WTC11 (cell line): ENCODE measurements around the gene CHRNB2. TPM values are rescaled to one million over a fixed set of nuclear protein-coding genes. Genes with fewer than 3 reads are reported as not detected.

Experiments used
- ATAC-seq: fragments of 200-7000 bp; cut with Tn5 transposase; 2 replicates; pipeline ENCODE4 v1.10.0; 2021; ENCODE audit warnings: mild to moderate bottlenecking, moderate library complexity
- CTCF ChIA-PET: fragments of 300-600 bp; sonication (Branson Sonifier 250); formaldehyde crosslinking; loops from one replicate; lab custom pipeline; 2021; ENCODE audit warnings: antibody characterized with exemption; lab: Charles Lee
- POLR2A ChIA-PET: fragments of 350-600 bp; sonication (Branson Sonifier 250); formaldehyde crosslinking; loops from one replicate; lab custom pipeline; 2021; ENCODE audit warnings: antibody characterized with exemption; lab: Charles Lee
- DNase-seq: peaks from one replicate; pipeline ENCODE4 v3.0.0; 2021; ENCODE audit warnings: low spot score
- H3K27ac Mint-ChIP-seq: 2 replicates; pipeline ENCODE4 v1.8.0; 2021; ENCODE audit warnings: mixed read lengths
- H3K27me3 Mint-ChIP-seq: 2 replicates; pipeline ENCODE4 v1.8.0; 2021; ENCODE audit warnings: low read depth, mild to moderate bottlenecking, moderate library complexity, mixed read lengths
- H3K36me3 Mint-ChIP-seq: 2 replicates; pipeline ENCODE4 v1.8.0; 2021; ENCODE audit warnings: mixed read lengths
- H3K4me1 Mint-ChIP-seq: 2 replicates; pipeline ENCODE4 v1.8.0; 2022; ENCODE audit warnings: mixed read lengths
- H3K4me3 Mint-ChIP-seq: 2 replicates; pipeline ENCODE4 v1.8.0; 2021; ENCODE audit warnings: mild to moderate bottlenecking, moderate library complexity, mixed read lengths
- H3K9me3 Mint-ChIP-seq: 2 replicates; pipeline ENCODE4 v1.8.0; 2021; ENCODE audit warnings: mixed read lengths
- AR ChIP-seq: fragments of 250-450 bp; sonication (Bioruptor Pico); IDR thresholded peaks from 2 replicates; pipeline ENCODE4 v1.9.0; 2021; ENCODE audit warnings: mild to moderate bottlenecking
- CREM ChIP-seq: sonication (generic); formaldehyde crosslinking; IDR thresholded peaks from 2 replicates; pipeline ENCODE4 v1.8.1; 2022; ENCODE audit warnings: mild to moderate bottlenecking, missing genetic modification reagents, moderate library complexity
- ELF4 ChIP-seq: sonication (generic); formaldehyde crosslinking; IDR thresholded peaks from 2 replicates; pipeline ENCODE4 v1.8.1; 2022; ENCODE audit warnings: low read depth, mild to moderate bottlenecking, moderate library complexity, missing genetic modification reagents
- ETV6 ChIP-seq: sonication (generic); formaldehyde crosslinking; IDR thresholded peaks from 2 replicates; pipeline ENCODE4 v1.8.1; 2022; ENCODE audit warnings: mild to moderate bottlenecking, missing genetic modification reagents
- FOXJ3 ChIP-seq: sonication (generic); formaldehyde crosslinking; IDR thresholded peaks from 2 replicates; pipeline ENCODE4 v1.9.0; 2021; ENCODE audit warnings: missing genetic modification reagents, mild to moderate bottlenecking, borderline replicate concordance
- GTF2I ChIP-seq: fragments of 250-450 bp; sonication (Bioruptor Pico); conservative IDR thresholded peaks from 2 replicates; pipeline ENCODE4 v1.4.0; 2021; ENCODE audit warnings: mild to moderate bottlenecking
- IRF1 ChIP-seq: sonication (generic); formaldehyde crosslinking; IDR thresholded peaks from 2 replicates; pipeline ENCODE4 v1.8.0; 2023; ENCODE audit warnings: missing genetic modification reagents
- MXD4 ChIP-seq: fragments of 250-450 bp; sonication (Bioruptor Pico); IDR thresholded peaks from 2 replicates; pipeline ENCODE4 v1.8.0; 2021; ENCODE audit warnings: mild to moderate bottlenecking, moderate library complexity, borderline replicate concordance
- MYBL2 ChIP-seq: sonication (generic); formaldehyde crosslinking; IDR thresholded peaks from 2 replicates; pipeline ENCODE4 v1.8.1; 2023; ENCODE audit warnings: mild to moderate bottlenecking, moderate library complexity, missing genetic modification reagents
- NFATC4 ChIP-seq: fragments of 250-450 bp; sonication (Bioruptor Pico); IDR thresholded peaks from 2 replicates; pipeline ENCODE4 v1.9.0; 2021; ENCODE audit warnings: mild to moderate bottlenecking
- NR3C1 ChIP-seq: sonication (generic); formaldehyde crosslinking; conservative IDR thresholded peaks from 2 replicates; pipeline ENCODE4 v1.8.1; 2023; ENCODE audit warnings: low read depth, mild to moderate bottlenecking, missing genetic modification reagents
- RORB ChIP-seq: fragments of 250-450 bp; sonication (Bioruptor Pico); IDR thresholded peaks from 2 replicates; pipeline ENCODE4 v1.9.0; 2021; ENCODE audit warnings: mild to moderate bottlenecking
- SMAD3 ChIP-seq: sonication (generic); formaldehyde crosslinking; IDR thresholded peaks from 2 replicates; pipeline ENCODE4 v1.8.0; 2022; ENCODE audit warnings: missing genetic modification reagents, mild to moderate bottlenecking, borderline replicate concordance
- SOX15 ChIP-seq: fragments of 250-450 bp; sonication (Bioruptor Pico); IDR thresholded peaks from 2 replicates; pipeline ENCODE4 v1.9.0; 2021; ENCODE audit warnings: mild to moderate bottlenecking
- SP1 ChIP-seq: sonication (generic); formaldehyde crosslinking; conservative IDR thresholded peaks from 2 replicates; pipeline ENCODE4 v1.8.1; 2022; ENCODE audit warnings: missing genetic modification reagents
- TCF7 ChIP-seq: sonication (generic); formaldehyde crosslinking; IDR thresholded peaks from 2 replicates; pipeline ENCODE4 v1.8.0; 2022; ENCODE audit warnings: mild to moderate bottlenecking, low read depth, missing genetic modification reagents, moderate library complexity
- TEAD1 ChIP-seq: sonication (generic); formaldehyde crosslinking; IDR thresholded peaks from 2 replicates; pipeline ENCODE4 v1.8.0; 2022; ENCODE audit warnings: mild to moderate bottlenecking, missing genetic modification reagents
- USF2 ChIP-seq: sonication (generic); formaldehyde crosslinking; IDR thresholded peaks from 2 replicates; pipeline ENCODE4 v1.8.1; 2023; ENCODE audit warnings: mild to moderate bottlenecking, missing genetic modification reagents, moderate library complexity
- ZNF219 ChIP-seq: sonication (generic); formaldehyde crosslinking; IDR thresholded peaks from 2 replicates; pipeline ENCODE4 v1.8.0; 2023; ENCODE audit warnings: missing genetic modification reagents, mild to moderate bottlenecking, borderline replicate concordance
- ZNF396 ChIP-seq: fragments of 250-450 bp; sonication (Bioruptor Pico); IDR thresholded peaks from 2 replicates; pipeline ENCODE4 v1.8.0; 2021; ENCODE audit warnings: mild to moderate bottlenecking, moderate library complexity, borderline replicate concordance
- total RNA-seq: library from RNA; stranded (reverse); gene quantifications from 3 replicates; pipeline ENCODE4 v1.2.3, GENCODE V29; 2021
- TF ChIP-seq, protein P1 (sequence below): sonication (generic); formaldehyde crosslinking; IDR thresholded peaks from 2 replicates; pipeline ENCODE4 v1.8.1; 2022; ENCODE audit warnings: mild to moderate bottlenecking, moderate library complexity, missing genetic modification reagents
- TF ChIP-seq, protein P2 (sequence below): sonication (generic); formaldehyde crosslinking; IDR thresholded peaks from 2 replicates; pipeline ENCODE4 v1.8.1; 2022; ENCODE audit warnings: low read depth, mild to moderate bottlenecking, moderate library complexity, missing genetic modification reagents, borderline replicate concordance
- TF ChIP-seq, protein P3 (sequence below): sonication (generic); formaldehyde crosslinking; IDR thresholded peaks from 2 replicates; pipeline ENCODE4 v1.8.1; 2023; ENCODE audit warnings: mild to moderate bottlenecking, missing genetic modification reagents, borderline replicate concordance
- TF ChIP-seq, protein P4 (sequence below): sonication (generic); formaldehyde crosslinking; IDR thresholded peaks from 2 replicates; pipeline ENCODE4 v1.8.0; 2022; ENCODE audit warnings: mild to moderate bottlenecking, missing genetic modification reagents

CHRNB2 gene
- total RNA-seq, 1 experiment from 2014 or later, result 1.7 TPM

GRCh38 chr1:154627257-154628120 lies 59.9 kb downstream of the CHRNB2 start (continued):
- TF ChIP-seq, protein P1, sequence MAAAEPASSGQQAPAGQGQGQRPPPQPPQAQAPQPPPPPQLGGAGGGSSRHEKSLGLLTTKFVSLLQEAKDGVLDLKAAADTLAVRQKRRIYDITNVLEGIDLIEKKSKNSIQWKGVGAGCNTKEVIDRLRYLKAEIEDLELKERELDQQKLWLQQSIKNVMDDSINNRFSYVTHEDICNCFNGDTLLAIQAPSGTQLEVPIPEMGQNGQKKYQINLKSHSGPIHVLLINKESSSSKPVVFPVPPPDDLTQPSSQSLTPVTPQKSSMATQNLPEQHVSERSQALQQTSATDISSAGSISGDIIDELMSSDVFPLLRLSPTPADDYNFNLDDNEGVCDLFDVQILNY (CRISPR knock-in tag), result no peak
- TF ChIP-seq ELF4 (CRISPR knock-in tag), result no peak
- no peak for TF ChIP-seq MXD4 (CRISPR knock-in tag)
- peak; percentile 33; the same call in 1 of the 2 replicates for TF ChIP-seq TEAD1 (CRISPR knock-in tag)
- TF ChIP-seq ZNF396 (CRISPR knock-in tag), result no peak
- no peak for TF ChIP-seq ZNF219
- 0 out of 2 replicates have a peak, but pooled peaks have one; percentile 33 for TF ChIP-seq SP1 (CRISPR knock-in tag)
- 0 out of 2 replicates have a peak, but pooled peaks have one; percentile 48 for TF ChIP-seq ETV6
- no peak for TF ChIP-seq NFATC4 (CRISPR knock-in tag)
- TF ChIP-seq IRF1 (CRISPR knock-in tag), result no peak
- no peak for TF ChIP-seq SMAD3 (CRISPR knock-in tag)
- TF ChIP-seq TCF7 (CRISPR knock-in tag), result no peak
- TF ChIP-seq USF2 (CRISPR knock-in tag), result peak; percentile 91
- TF ChIP-seq AR (CRISPR knock-in tag), result no peak

GRCh38 chr1:154628121-154628405 lies 60.5 kb downstream of the CHRNB2 start:
- peaks cover 13% of the 10 kb centered on the region for H3K36me3 Mint-ChIP-seq
- TF ChIP-seq CREM (no peak), ETV6 (no peak), GTF2I (CRISPR knock-in tag) (no peak), NR3C1 (CRISPR knock-in tag) (no peak), MYBL2 (CRISPR knock-in tag) (no peak), SOX15 (no peak), FOXJ3 (CRISPR knock-in tag) (no peak), RORB (CRISPR knock-in tag) (no peak), USF2 (CRISPR knock-in tag) (no peak)
- TF ChIP-seq, protein P2, sequence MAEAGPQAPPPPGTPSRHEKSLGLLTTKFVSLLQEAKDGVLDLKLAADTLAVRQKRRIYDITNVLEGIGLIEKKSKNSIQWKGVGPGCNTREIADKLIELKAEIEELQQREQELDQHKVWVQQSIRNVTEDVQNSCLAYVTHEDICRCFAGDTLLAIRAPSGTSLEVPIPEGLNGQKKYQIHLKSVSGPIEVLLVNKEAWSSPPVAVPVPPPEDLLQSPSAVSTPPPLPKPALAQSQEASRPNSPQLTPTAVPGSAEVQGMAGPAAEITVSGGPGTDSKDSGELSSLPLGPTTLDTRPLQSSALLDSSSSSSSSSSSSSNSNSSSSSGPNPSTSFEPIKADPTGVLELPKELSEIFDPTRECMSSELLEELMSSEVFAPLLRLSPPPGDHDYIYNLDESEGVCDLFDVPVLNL (CRISPR knock-in tag), result no peak
- TF ChIP-seq, protein P3, sequence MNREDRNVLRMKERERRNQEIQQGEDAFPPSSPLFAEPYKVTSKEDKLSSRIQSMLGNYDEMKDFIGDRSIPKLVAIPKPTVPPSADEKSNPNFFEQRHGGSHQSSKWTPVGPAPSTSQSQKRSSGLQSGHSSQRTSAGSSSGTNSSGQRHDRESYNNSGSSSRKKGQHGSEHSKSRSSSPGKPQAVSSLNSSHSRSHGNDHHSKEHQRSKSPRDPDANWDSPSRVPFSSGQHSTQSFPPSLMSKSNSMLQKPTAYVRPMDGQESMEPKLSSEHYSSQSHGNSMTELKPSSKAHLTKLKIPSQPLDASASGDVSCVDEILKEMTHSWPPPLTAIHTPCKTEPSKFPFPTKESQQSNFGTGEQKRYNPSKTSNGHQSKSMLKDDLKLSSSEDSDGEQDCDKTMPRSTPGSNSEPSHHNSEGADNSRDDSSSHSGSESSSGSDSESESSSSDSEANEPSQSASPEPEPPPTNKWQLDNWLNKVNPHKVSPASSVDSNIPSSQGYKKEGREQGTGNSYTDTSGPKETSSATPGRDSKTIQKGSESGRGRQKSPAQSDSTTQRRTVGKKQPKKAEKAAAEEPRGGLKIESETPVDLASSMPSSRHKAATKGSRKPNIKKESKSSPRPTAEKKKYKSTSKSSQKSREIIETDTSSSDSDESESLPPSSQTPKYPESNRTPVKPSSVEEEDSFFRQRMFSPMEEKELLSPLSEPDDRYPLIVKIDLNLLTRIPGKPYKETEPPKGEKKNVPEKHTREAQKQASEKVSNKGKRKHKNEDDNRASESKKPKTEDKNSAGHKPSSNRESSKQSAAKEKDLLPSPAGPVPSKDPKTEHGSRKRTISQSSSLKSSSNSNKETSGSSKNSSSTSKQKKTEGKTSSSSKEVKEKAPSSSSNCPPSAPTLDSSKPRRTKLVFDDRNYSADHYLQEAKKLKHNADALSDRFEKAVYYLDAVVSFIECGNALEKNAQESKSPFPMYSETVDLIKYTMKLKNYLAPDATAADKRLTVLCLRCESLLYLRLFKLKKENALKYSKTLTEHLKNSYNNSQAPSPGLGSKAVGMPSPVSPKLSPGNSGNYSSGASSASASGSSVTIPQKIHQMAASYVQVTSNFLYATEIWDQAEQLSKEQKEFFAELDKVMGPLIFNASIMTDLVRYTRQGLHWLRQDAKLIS (CRISPR knock-in tag), result no peak
- TF ChIP-seq, protein P4, sequence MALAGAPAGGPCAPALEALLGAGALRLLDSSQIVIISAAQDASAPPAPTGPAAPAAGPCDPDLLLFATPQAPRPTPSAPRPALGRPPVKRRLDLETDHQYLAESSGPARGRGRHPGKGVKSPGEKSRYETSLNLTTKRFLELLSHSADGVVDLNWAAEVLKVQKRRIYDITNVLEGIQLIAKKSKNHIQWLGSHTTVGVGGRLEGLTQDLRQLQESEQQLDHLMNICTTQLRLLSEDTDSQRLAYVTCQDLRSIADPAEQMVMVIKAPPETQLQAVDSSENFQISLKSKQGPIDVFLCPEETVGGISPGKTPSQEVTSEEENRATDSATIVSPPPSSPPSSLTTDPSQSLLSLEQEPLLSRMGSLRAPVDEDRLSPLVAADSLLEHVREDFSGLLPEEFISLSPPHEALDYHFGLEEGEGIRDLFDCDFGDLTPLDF (CRISPR knock-in tag), result no peak

More at GRCh38 chr1:154628121-154628405, 60.5 kb downstream of the CHRNB2 start:
- POLR2A ChIA-PET, result no interaction called here
- Mint-ChIP-seq H3K4me1 (peaks cover 10% of the 10 kb centered on the region), H3K4me3 (peak overlapping the region; percentile 95), H3K27ac (peak overlapping the region; percentile 99), H3K9me3 (peaks cover 21% of the 10 kb centered on the region), H3K27me3 (no peaks in the 10 kb centered on the region; the same call in 1 of the 2 replicates)
- ATAC-seq (no peak), DNase-seq (no peak)
- CTCF ChIA-PET, result interaction anchor here (1.2 to 2.6 kb wide), 2 partner anchors 42 to 60 kb away, joined by 3 to 6 read pairs; partner anchors contain the start of gene CHRNB2
